Measurements from ENCODE around the gene SLC25A12. TPM values are rescaled to one million over a fixed set of nuclear protein-coding genes. Genes with fewer than 3 reads are reported as not detected.

The SLC25A12 gene
- total and polyA plus RNA-seq, 9 of the 15 experiments (the other 6 are each of a cell fraction or from before 2014, with no cell fraction given) = 13.5 to 36.5 (median 21.7) TPM

GRCh38 chr2:171893824-171894611, at the start of gene SLC25A12 (continued):
- TF ChIP-seq HCFC1 (IDR thresholded peaks at IDR 0.05; ENCODE audit: low read depth, low read length) (peak; percentile 26; the same call in 1 of the 2 replicates), TGIF2 (CRISPR knock-in tag; IDR thresholded peaks at IDR 0.05) (peak; percentile 54; the same call in 1 of the 2 replicates), ELF1 (tag; IDR thresholded peaks at IDR 0.05) (peak; percentile 34; the same call in 1 of the 2 replicates), MEF2A (IDR thresholded peaks at IDR 0.05; ENCODE audit: control insufficient read depth, low read depth, low read length) (no peak), ZNF197 (CRISPR knock-in tag; IDR thresholded peaks at IDR 0.05; ENCODE audit: low read depth) (no peak), FOSL1 (tag; conservative IDR thresholded peaks at IDR 0.05) (no peak), DPF2 (IDR thresholded peaks at IDR 0.05) (no peak), GABPA (tag; conservative IDR thresholded peaks at IDR 0.05; ENCODE audit: low read depth) (no peak), RAD21 (CRISPR knock-in tag; conservative IDR thresholded peaks at IDR 0.05 in 1 of 2, IDR thresholded peaks at IDR 0.05 in 1 of 2) (no peak), MAFK (IDR thresholded peaks at IDR 0.05; ENCODE audit: low read length) (no peak), HSF4 (CRISPR knock-in tag; IDR thresholded peaks at IDR 0.05; ENCODE audit: borderline replicate concordance) (no peak), E2F4 (CRISPR knock-in tag; IDR thresholded peaks at IDR 0.05; ENCODE audit: low read depth) (peak; percentile 49; the same call in 1 of the 2 replicates), ZNF766 (CRISPR knock-in tag; conservative IDR thresholded peaks at IDR 0.05) (peak; percentile 93), POLR3A (IDR thresholded peaks at IDR 0.05; ENCODE audit: borderline replicate concordance, extremely low read depth, insufficient read depth, insufficient read length) (no peak), SIN3A (IDR thresholded peaks at IDR 0.05; ENCODE audit: borderline replicate concordance in 2 of 2, control insufficient read depth in 1 of 2, low read depth in 2 of 2, low read length in 2 of 2) (peak in 1 of 2 experiments; percentile 22; a peak in 2 of 4 replicates), TFAM (CRISPR knock-in tag; conservative IDR thresholded peaks at IDR 0.05) (no peak), ATF4 (CRISPR knock-in tag; IDR thresholded peaks at IDR 0.05) (no peak), KDM1A (IDR thresholded peaks at IDR 0.05) (peak; percentile 27 to 29; a peak in 2 of 4 replicates), CBFB (CRISPR knock-in tag; IDR thresholded peaks at IDR 0.05) (no peak)
- TF ChIP-seq, protein P1, sequence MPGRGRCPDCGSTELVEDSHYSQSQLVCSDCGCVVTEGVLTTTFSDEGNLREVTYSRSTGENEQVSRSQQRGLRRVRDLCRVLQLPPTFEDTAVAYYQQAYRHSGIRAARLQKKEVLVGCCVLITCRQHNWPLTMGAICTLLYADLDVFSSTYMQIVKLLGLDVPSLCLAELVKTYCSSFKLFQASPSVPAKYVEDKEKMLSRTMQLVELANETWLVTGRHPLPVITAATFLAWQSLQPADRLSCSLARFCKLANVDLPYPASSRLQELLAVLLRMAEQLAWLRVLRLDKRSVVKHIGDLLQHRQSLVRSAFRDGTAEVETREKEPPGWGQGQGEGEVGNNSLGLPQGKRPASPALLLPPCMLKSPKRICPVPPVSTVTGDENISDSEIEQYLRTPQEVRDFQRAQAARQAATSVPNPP (IDR thresholded peaks at IDR 0.05; ENCODE audit: borderline replicate concordance, insufficient read depth, insufficient read length) = no peak
- TF ChIP-seq, protein P2, sequence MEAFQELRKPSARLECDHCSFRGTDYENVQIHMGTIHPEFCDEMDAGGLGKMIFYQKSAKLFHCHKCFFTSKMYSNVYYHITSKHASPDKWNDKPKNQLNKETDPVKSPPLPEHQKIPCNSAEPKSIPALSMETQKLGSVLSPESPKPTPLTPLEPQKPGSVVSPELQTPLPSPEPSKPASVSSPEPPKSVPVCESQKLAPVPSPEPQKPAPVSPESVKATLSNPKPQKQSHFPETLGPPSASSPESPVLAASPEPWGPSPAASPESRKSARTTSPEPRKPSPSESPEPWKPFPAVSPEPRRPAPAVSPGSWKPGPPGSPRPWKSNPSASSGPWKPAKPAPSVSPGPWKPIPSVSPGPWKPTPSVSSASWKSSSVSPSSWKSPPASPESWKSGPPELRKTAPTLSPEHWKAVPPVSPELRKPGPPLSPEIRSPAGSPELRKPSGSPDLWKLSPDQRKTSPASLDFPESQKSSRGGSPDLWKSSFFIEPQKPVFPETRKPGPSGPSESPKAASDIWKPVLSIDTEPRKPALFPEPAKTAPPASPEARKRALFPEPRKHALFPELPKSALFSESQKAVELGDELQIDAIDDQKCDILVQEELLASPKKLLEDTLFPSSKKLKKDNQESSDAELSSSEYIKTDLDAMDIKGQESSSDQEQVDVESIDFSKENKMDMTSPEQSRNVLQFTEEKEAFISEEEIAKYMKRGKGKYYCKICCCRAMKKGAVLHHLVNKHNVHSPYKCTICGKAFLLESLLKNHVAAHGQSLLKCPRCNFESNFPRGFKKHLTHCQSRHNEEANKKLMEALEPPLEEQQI (IDR thresholded peaks at IDR 0.05) = no peak

Data from K562 (cell line).